G401.6 (cell line): Measurements from ENCODE around the gene TMEM151B.
"Not testable (repeated sequence)": the region's sequence is repeated elsewhere in the genome, so short reads cannot be mapped to it uniquely, and the experiment has no call there.

Experiments
- FAIRE-seq: peaks from 2 replicates; lab custom pipeline; 2012; peaks lifted over from hg19 to GRCh38; lab: Jason Lieb, UNC

The TMEM151B gene

DNA sequence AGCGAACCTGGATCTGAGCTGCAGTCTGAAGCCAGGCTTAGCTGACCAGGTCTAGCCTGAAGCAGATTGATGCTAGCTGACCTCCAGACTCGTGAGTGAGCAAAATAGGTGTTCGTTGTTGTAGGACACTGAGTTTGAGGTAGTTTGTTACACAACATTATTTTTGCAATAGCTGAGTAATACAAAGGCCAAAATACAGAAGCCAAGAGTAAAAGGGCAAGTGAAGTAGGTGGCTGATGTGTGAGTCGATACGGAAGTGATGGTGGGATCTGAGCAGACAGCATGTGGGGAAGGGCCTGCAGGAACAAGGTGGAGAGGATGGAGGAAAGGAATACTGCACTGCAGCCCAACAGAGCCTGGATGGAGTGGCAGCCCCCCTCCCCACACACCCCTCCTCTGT, 63.7 kb downstream of the TMEM151B start:
- no peak for FAIRE-seq

DNA sequence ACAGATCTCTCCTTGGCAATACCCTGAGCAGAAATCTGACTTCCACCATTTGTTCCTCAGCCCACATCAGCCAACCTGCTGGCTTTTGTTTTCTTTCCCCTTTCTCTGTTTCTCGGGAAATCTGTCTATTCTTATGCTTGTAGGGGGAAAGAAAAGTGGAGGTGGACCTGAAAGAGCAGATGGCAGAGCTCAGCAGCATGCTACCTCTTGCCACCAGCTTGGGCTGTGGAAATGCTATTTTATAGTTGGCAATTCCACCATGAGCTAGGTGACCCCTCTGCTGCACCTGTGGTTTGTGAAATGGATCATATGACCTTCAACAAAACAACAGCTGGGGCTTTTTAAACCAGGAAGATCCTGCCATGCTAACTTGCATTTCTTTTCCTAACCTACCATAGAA, 65.4 kb downstream of the TMEM151B start:
- no peak for FAIRE-seq

DNA sequence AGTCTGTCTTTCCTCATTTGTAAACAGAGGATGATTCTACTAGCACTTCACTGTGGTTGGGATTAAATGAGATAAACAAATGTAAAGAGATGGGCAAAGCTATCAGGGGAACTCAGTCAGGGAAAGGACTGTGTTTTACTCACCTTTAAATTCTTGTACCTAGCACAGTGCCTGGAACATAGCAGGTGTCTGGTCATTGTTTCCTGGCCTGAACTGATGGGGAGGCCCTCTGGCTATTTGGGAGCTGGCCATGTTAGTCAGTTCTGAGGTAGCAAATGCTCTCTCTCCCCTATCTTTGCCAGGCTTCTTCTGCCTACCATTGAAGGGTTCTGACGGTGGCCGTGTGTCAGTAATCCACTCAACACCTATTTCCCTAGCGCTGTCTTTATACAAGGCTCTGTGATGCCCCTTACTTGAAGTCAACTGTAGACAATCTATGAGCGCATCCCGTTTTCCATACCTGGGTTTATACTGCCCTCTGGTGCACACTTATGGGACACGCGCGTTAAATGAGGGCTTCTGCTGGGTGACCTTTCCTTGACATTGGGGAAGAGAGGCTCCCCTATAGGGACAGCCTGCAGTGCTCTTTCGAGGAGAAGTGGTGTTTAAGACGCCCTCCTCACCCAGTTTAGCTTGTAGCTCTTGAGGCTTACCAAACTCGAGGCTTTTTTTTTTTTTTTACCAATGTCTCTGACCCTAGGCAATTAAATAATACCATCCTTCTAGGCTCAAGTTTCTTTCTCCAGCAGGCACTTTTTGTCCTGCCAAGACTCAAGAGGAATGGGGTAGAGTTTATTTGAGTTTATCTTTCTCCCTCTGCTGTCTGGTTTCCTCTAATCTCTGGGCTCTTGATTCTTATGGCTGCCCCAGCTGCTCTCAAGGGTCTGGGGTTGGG, 68.2 kb downstream of the TMEM151B start:
- FAIRE-seq: peak; percentile 76

DNA sequence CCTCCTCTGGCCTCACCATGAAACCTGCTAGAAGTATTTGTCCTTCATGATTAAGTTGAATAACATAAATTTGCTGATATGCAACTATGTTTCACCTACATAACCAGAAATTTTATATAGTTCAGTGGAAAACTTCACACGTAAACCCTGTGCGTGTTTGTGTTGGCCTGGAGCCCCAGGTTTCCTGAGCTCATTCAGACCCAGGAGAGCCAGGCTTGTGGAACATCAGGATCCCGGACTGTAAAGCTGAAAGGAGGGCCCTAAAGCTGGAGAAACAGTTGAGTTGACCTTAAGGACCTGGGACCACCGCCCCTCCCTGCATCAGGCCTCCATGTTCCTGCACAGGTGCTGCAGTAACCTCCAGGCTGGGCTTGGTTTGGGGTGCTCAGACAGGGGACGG, 69.1 kb downstream of the TMEM151B start:
- FAIRE-seq: no peak

DNA sequence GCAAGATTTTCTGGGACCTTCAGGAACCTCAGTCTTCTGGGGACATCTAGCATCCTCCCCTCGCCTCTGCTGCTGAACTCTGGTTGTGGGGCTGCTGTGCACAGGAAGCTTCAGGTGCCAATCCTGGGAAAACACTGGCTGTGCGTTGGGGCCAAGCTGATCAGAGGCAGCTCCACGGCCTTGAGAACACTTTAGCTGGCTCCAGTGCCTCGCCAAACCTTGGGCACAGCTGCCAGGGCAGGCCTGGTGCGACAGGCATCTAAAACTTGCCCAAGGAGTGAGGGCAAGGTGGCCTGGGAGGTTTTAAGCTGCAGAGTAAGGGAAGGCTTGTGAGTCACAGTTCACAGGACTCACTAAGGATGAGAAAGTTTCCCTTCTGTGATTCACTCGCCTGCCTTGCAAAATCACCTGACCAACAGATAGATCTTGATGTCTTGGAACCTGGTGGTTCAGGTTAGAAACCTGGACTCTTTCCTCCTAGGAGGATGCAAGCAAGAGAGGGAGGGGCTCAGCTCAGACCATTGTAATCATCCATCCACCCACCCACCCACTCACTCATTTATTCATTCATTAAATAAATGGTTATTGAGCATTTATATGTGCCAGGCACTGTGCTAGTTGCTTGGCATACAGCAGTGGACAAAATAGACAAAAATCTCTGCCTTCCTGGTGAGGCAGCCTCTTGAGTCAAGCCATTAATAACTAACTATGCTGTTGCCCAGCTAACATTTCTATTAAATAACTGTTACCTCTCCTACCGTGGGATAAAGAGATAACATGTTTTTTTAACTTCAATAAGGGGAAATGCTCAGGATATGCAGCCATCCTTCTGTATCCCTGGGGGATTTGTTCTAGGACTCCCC, 69.7 kb downstream of the TMEM151B start:
- no peak for FAIRE-seq

DNA sequence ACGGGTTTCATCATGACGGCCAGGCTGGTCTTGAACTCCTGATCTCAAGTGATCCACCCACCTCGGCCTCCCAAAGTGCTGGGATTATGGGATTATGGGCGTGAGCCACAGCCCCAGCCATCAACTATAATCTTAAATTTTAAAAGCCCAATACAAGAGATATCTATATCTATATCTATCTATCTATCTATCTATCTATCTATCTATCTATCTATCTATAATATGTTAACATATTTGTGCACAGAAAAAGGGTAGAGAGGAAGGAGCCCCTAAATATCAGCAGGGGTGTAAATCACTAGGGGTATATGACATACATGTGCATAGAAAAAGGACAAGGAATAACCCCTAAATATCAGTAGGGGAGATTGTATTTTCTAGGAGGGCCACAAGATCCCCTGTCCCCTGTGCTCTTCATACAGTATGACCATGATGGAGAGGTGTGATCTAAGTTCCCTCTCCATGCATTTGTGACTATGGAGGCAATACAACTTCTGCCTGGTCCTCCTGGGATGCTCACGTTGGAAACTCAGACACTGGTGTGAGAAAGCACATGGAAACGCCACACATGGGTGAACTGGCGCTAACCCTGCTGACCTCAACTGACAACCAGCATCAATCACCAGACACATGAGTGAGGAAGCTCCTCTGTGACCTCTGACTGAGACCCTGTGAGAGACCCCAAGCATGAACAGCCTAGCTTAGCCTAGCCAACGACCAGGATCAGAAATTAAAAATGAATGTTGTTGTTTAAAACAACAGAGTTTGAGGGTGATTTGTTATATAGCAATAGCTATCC, 71.0 kb downstream of the TMEM151B start:
- no peak for FAIRE-seq

DNA sequence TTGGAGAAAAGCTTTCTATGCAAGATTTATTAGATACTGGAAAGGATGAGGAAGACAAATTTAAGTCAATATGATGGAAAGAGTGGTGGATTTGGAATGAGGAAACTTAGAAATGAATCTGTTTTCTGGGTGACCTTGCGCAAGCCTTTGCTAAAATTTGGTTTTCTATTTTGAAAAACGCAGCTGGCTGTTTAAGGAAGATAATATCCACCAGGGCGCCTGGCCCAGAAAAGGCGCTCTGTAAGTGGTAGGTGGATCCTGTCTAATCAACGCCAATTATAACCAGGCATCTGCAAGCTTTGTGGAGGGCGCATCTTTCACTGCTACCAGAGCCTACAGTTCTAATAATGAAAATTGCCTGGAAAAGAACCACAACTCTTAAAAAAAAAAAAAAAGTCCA, 71.8 kb downstream of the TMEM151B start:
- FAIRE-seq: no peak

DNA sequence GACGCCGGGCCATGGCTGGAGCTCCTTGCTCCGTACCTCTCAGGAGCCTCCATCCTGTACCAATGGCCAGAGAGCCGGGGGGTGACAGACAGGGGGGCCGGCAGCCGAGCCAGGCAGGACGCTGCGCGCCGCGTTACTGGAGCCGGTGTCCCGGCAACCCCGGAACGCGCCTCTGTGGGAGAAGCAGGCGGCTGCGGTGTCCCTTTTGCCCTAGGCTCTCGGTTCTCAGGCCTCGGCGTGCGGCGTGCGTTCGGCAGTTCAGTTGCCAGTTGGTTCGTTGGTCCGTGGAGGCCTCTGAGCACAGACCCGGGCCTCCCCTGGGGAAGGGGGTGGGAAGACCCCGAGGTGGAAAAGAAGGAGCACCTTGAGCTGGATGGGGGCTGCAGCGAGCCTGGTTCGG, 72.2 kb downstream of the TMEM151B start, which contains the start of gene SPATS1:
SPATS1 (plus strand) TSS at position 162 of the 400 bp plus-strand sequence. CDS start 446 bp downstream, outside the sequence.
- no peak for FAIRE-seq

DNA sequence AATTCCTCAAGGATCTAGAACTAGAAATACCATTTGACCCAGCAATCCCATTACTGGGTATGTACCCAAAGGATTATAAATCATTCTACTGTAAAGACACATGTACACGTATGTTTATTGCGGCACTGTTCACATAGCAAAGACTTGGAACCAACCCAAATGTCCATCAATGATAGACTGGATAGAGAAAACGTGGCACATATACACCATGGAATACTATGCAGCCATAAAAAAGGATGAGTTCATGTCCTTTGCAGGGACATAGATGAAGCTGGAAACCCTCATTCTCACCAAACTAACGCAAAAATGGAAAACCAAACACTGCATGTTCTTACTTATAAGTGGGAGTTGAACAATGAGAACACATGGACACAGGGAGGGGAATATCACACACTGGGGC, 76.6 kb downstream of the TMEM151B start:
- FAIRE-seq: not testable (repeated sequence)

DNA sequence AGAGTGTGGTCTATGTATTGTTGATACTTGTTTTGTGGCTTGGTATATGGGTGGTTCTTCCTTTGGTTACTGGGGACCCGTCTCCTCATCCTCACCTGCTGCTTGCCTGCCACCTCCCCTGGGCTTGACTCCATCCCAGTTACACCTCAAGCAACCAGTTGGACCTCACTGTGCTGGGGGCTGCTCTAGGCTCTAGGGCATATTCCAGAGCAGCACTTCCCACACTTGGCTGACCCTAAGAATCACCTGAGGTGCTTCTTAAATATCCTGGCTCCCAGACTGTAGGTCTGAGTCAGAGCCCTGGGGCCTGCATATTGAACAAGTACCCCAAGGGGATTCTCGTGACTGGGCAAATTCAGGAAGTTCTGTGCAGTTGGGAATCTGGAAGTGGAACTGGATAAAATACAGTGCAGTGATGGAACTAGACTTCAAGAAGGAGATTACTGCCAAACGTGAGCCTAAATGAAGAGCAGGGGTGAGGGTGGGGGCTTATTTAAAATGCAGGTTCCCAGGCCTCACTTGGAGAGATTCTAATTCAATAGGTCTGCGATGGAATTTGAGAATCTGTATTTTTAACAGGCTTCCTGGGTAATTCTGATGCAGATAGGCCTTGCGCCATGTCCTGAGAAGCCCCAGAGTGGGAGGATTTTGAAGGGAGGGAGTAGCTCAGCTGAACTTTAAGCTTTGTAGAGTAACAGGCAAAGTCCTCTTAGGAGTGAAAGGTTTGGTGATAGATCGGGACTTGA, 79.8 kb downstream of the TMEM151B start:
- no peak for FAIRE-seq

DNA sequence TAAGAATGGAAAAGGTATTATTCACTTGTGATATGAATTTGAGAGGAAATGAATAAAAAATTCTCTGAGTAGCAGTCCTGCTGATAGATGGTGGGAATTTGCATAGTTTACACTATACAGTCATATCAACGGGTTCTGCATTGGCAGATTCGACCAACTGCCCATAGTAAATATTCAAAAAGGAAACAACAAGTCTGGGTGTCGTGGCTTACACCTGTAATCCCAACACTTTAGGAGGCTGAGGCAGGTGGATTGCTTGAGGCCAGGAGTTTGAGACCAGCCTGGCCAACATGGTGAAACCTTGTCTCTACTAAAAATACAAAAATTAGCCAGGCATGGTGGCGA, 80.4 kb downstream of the TMEM151B start:
- FAIRE-seq: not testable (repeated sequence)

DNA sequence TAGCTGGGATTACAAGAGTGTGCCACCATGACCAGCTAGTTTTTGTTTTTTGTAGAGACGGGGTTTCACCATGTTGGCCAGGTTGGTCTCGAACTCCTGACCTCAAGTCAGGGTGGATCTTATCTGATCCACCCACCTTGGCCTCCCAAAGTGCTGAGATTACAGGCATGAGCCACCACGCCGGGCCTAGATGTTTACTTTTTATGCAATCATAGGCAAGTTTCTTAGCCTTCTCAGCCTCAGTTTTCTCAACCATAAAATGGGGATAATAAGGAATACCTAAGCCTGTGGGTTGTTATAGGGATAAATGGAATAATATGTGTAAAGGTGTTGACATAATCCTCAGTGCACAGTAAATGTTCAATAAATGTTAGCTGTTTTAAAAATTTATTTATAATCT, 82.0 kb downstream of the TMEM151B start:
- FAIRE-seq: no peak

DNA sequence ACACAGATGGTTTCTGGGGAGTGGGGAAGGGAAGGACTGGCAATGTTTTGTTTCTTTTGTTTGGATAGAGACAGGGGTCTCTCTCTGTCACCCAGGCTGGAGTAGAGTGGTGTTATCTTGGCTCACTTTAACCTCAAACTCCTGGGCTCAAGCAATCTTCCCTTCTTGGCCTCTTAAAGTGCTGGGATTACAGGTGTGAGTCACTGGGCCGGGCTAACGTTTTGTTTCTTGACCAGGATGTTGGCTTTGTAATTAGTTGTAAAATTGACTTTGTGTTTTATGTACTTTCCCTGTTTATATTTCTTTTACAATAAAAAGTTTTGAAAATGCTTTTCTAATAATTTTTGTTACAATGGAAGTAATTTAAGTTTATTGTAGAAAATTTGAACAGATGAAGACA, 83.1 kb downstream of the TMEM151B start:
- peak; percentile 41 for FAIRE-seq

DNA sequence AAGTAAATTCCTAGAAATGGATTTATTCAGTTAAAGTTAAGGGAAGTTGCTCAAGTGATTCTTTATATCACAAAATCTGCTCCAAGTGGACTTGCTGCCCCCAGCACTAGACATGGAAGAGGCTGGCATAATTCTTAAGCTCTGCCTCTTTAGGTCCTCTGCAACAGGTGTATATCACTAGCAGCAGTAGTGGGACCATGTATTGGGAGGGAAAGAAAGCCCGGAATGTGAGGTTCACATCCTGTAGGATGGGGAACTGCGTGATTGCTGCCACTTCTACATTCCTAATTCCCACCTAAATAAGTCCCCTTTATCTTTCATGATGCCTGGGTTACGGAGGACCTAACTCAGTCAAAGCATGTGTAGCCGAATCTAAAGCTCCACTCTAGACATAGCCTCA, 85.4 kb downstream of the TMEM151B start:
- FAIRE-seq: no peak

DNA sequence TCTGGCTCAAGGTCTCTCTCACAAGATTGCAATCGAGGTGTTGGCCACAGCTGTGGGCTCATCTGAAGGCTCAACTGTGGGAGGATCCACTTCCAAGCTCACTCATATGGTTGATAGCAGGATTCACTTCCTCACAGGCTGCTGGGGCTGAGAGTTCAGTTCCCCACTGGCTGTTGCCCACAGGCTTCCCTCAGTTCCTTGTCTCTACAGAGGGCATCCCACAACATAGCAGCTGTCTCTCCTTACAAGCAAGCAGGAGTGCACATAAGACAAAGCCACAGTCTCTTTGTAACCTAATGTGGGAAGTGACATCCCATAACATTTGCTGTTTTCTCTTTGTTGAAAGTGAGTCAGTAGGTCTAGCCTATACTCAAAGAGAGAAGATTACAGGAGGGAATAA, 86.2 kb downstream of the TMEM151B start:
- FAIRE-seq: no peak
